ENCODE measurements around the gene MCF2L.

MCF2L gene

GRCh38 chr13:112976526-112976925, 7.5 kb downstream of the MCF2L start:
- H3K36me3 ChIP-seq (replicated peaks in 1 of 2; ENCODE audit: control insufficient read depth in 2 of 2, insufficient read depth in 2 of 2, low read length in 2 of 2): peaks cover 0 to 2% of the 10 kb centered on the region in 2 donors
- H3K4me2 ChIP-seq (ENCODE audit: insufficient read depth, low read length, poor library complexity, severe bottlenecking): no peak overlapping the region
- WGBS, 2 donors (ENCODE audit: extremely low coverage in 2 of 2, insufficient read length in 2 of 2, insufficient replicate concordance in 1 of 2): no CpG with 5 or more reads among the region's 20 CpGs
- H3K4ac ChIP-seq (ENCODE audit: low read length): no peak overlapping the region
- no peak overlapping the region for H3K23ac ChIP-seq (ENCODE audit: low read depth, low read length, poor library complexity)
- peak overlapping the region; percentile 92 for H3K14ac ChIP-seq (ENCODE audit: low read length)
- H2AFZ ChIP-seq (ENCODE audit: low read length): no peak overlapping the region
- peak overlapping the region; percentile 46 for H2BK5ac ChIP-seq (ENCODE audit: low read length)
- H3K9me3 ChIP-seq (replicated peaks in 1 of 2; ENCODE audit: control insufficient read depth in 2 of 2, insufficient read depth in 1 of 2, low read depth in 1 of 2, low read length in 2 of 2): peaks cover 0 to 10% of the 10 kb centered on the region in 2 donors
- peak overlapping the region; percentile 95 for H2AK5ac ChIP-seq (ENCODE audit: low read depth, low read length)
- H3K4me3 ChIP-seq (ENCODE audit: low read length in 2 of 2): peak overlapping the region in 1 of 2 donors; percentile 25
- H2BK15ac ChIP-seq (ENCODE audit: low read length): peak overlapping the region; percentile 44
- no peak overlapping the region for H4K8ac ChIP-seq (ENCODE audit: low read depth, low read length)
- H3K18ac ChIP-seq (ENCODE audit: low read length): peak overlapping the region; percentile 45
- H3K27me3 ChIP-seq (ENCODE audit: control insufficient read depth in 3 of 3, insufficient read depth in 3 of 3, low read depth in 1 of 3, low read length in 3 of 3): no peaks in the 10 kb centered on the region
- DNase-seq (ENCODE audit: low spot score): no peak
- no peak overlapping the region for H2BK120ac ChIP-seq (ENCODE audit: low read depth, low read length)
- H3K27ac ChIP-seq (replicated peaks; ENCODE audit: low read length): no peak overlapping the region
- H3K9ac ChIP-seq (ENCODE audit: low read depth, low read length, poor library complexity): no peak overlapping the region
- peaks cover 7% of the 10 kb centered on the region for H3K79me1 ChIP-seq (ENCODE audit: low read depth, low read length)
- H4K91ac ChIP-seq (ENCODE audit: low read depth, low read length, poor library complexity): no peak overlapping the region
- peaks cover 10 to 13% of the 10 kb centered on the region in 2 donors for H3K4me1 ChIP-seq (ENCODE audit: control insufficient read depth in 2 of 2, insufficient read depth in 1 of 2, low read depth in 1 of 2, low read length in 2 of 2)
- H2BK12ac ChIP-seq (ENCODE audit: low read length): peak overlapping the region; percentile 8

GRCh38 chr13:112977091-112977490, 8.1 kb downstream of the MCF2L start:
- Histone ChIP-seq H2AFZ (ENCODE audit: low read length) (no peak overlapping the region), H4K8ac (ENCODE audit: low read depth, low read length) (no peak overlapping the region), H4K91ac (ENCODE audit: low read depth, low read length, poor library complexity) (no peak overlapping the region), H3K4ac (ENCODE audit: low read length) (no peak overlapping the region), H3K14ac (ENCODE audit: low read length) (no peak overlapping the region), H2BK5ac (ENCODE audit: low read length) (no peak overlapping the region), H3K9me3 (replicated peaks in 1 of 2; ENCODE audit: control insufficient read depth in 2 of 2, insufficient read depth in 1 of 2, low read depth in 1 of 2, low read length in 2 of 2) (peaks cover 0 to 4% of the 10 kb centered on the region in 2 donors), H3K18ac (ENCODE audit: low read length) (no peak overlapping the region), H3K36me3 (replicated peaks in 1 of 2; ENCODE audit: control insufficient read depth in 2 of 2, insufficient read depth in 2 of 2, low read length in 2 of 2) (peaks cover 0 to 2% of the 10 kb centered on the region in 2 donors), H2BK12ac (ENCODE audit: low read length) (no peak overlapping the region), H3K27ac (replicated peaks; ENCODE audit: low read length) (no peak overlapping the region), H3K4me2 (ENCODE audit: insufficient read depth, low read length, poor library complexity, severe bottlenecking) (no peak overlapping the region), H3K79me1 (ENCODE audit: low read depth, low read length) (peaks cover 10% of the 10 kb centered on the region), H3K23ac (ENCODE audit: low read depth, low read length, poor library complexity) (no peak overlapping the region), H2BK15ac (ENCODE audit: low read length) (no peak overlapping the region), H2AK5ac (ENCODE audit: low read depth, low read length) (no peak overlapping the region), H3K27me3 (ENCODE audit: control insufficient read depth in 3 of 3, insufficient read depth in 3 of 3, low read depth in 1 of 3, low read length in 3 of 3) (no peaks in the 10 kb centered on the region), H3K9ac (ENCODE audit: low read depth, low read length, poor library complexity) (no peak overlapping the region), H3K4me1 (ENCODE audit: control insufficient read depth in 2 of 2, insufficient read depth in 1 of 2, low read depth in 1 of 2, low read length in 2 of 2) (peaks cover 10 to 14% of the 10 kb centered on the region in 2 donors), H2BK120ac (ENCODE audit: low read depth, low read length) (no peak overlapping the region), H3K4me3 (ENCODE audit: low read length in 2 of 2) (no peak overlapping the region)
- no peak for DNase-seq (ENCODE audit: low spot score)
- no CpG with 5 or more reads among the region's 11 CpGs for WGBS, 2 donors (ENCODE audit: extremely low coverage in 2 of 2, insufficient read length in 2 of 2, insufficient replicate concordance in 1 of 2)

- peaks cover 14% of the 10 kb centered on the region for H3K79me1 ChIP-seq (ENCODE audit: low read depth, low read length)
- H2BK5ac ChIP-seq (ENCODE audit: low read length): no peak overlapping the region
- peak overlapping the region; percentile 27 for H3K18ac ChIP-seq (ENCODE audit: low read length)
- no peak for DNase-seq (ENCODE audit: low spot score)
- no peak overlapping the region for H4K91ac ChIP-seq (ENCODE audit: low read depth, low read length, poor library complexity)
- H3K36me3 ChIP-seq (replicated peaks in 1 of 2; ENCODE audit: control insufficient read depth in 2 of 2, insufficient read depth in 2 of 2, low read length in 2 of 2): peaks cover 0 to 2% of the 10 kb centered on the region in 2 donors
- H3K4me2 ChIP-seq (ENCODE audit: insufficient read depth, low read length, poor library complexity, severe bottlenecking): no peak overlapping the region
- H2AFZ ChIP-seq (ENCODE audit: low read length): no peak overlapping the region
- H2BK15ac ChIP-seq (ENCODE audit: low read length): no peak overlapping the region
- WGBS, 2 donors (ENCODE audit: extremely low coverage in 2 of 2, insufficient read length in 2 of 2, insufficient replicate concordance in 1 of 2): no CpG with 5 or more reads among the region's 10 CpGs
- no peak overlapping the region for H2BK12ac ChIP-seq (ENCODE audit: low read length)
- H3K4me1 ChIP-seq (ENCODE audit: control insufficient read depth in 2 of 2, insufficient read depth in 1 of 2, low read depth in 1 of 2, low read length in 2 of 2): peaks cover 10 to 18% of the 10 kb centered on the region in 2 donors
- H3K4ac ChIP-seq (ENCODE audit: low read length): no peak overlapping the region
- H3K27me3 ChIP-seq (ENCODE audit: control insufficient read depth in 3 of 3, insufficient read depth in 3 of 3, low read depth in 1 of 3, low read length in 3 of 3): no peaks in the 10 kb centered on the region
- H3K27ac ChIP-seq (replicated peaks; ENCODE audit: low read length): no peak overlapping the region
- H3K23ac ChIP-seq (ENCODE audit: low read depth, low read length, poor library complexity): no peak overlapping the region
- no peak overlapping the region for H2BK120ac ChIP-seq (ENCODE audit: low read depth, low read length)
- H3K4me3 ChIP-seq (ENCODE audit: low read length in 2 of 2): no peak overlapping the region
- H3K14ac ChIP-seq (ENCODE audit: low read length): no peak overlapping the region
- no peak overlapping the region for H3K9ac ChIP-seq (ENCODE audit: low read depth, low read length, poor library complexity)
- peaks cover under 1% of the 10 kb centered on the region in 2 donors for H3K9me3 ChIP-seq (replicated peaks in 1 of 2; ENCODE audit: control insufficient read depth in 2 of 2, insufficient read depth in 1 of 2, low read depth in 1 of 2, low read length in 2 of 2)
- no peak overlapping the region for H4K8ac ChIP-seq (ENCODE audit: low read depth, low read length)
- no peak overlapping the region for H2AK5ac ChIP-seq (ENCODE audit: low read depth, low read length)
These were observed 8.5 kb downstream of the MCF2L start for GRCh38 chr13:112977525-112977924.

- Histone ChIP-seq H3K27me3 (ENCODE audit: control insufficient read depth in 3 of 3, insufficient read depth in 3 of 3, low read depth in 1 of 3, low read length in 3 of 3) (no peaks in the 10 kb centered on the region), H4K91ac (ENCODE audit: low read depth, low read length, poor library complexity) (peak overlapping the region; percentile 8), H3K9ac (ENCODE audit: low read depth, low read length, poor library complexity) (peak overlapping the region; percentile 45), H3K79me1 (ENCODE audit: low read depth, low read length) (peaks cover 19% of the 10 kb centered on the region), H2AK5ac (ENCODE audit: low read depth, low read length) (peak overlapping the region; percentile 83), H3K9me3 (replicated peaks in 1 of 2; ENCODE audit: control insufficient read depth in 2 of 2, insufficient read depth in 1 of 2, low read depth in 1 of 2, low read length in 2 of 2) (peaks cover 0 to 1% of the 10 kb centered on the region in 2 donors), H3K36me3 (replicated peaks in 1 of 2; ENCODE audit: control insufficient read depth in 2 of 2, insufficient read depth in 2 of 2, low read length in 2 of 2) (peaks cover 0 to 2% of the 10 kb centered on the region in 2 donors), H3K27ac (replicated peaks; ENCODE audit: low read length) (no peak overlapping the region), H3K23ac (ENCODE audit: low read depth, low read length, poor library complexity) (peak overlapping the region; percentile 83), H3K4me1 (ENCODE audit: control insufficient read depth in 2 of 2, insufficient read depth in 1 of 2, low read depth in 1 of 2, low read length in 2 of 2) (peaks cover 10 to 27% of the 10 kb centered on the region in 2 donors), H3K14ac (ENCODE audit: low read length) (no peak overlapping the region), H3K4ac (ENCODE audit: low read length) (no peak overlapping the region), H2BK120ac (ENCODE audit: low read depth, low read length) (no peak overlapping the region), H2BK12ac (ENCODE audit: low read length) (no peak overlapping the region), H3K4me2 (ENCODE audit: insufficient read depth, low read length, poor library complexity, severe bottlenecking) (no peak overlapping the region), H3K4me3 (ENCODE audit: low read length in 2 of 2) (no peak overlapping the region), H2AFZ (ENCODE audit: low read length) (no peak overlapping the region), H3K18ac (ENCODE audit: low read length) (peak overlapping the region; percentile 42), H4K8ac (ENCODE audit: low read depth, low read length) (no peak overlapping the region), H2BK5ac (ENCODE audit: low read length) (no peak overlapping the region), H2BK15ac (ENCODE audit: low read length) (no peak overlapping the region)
- DNase-seq (ENCODE audit: low spot score): no peak
- no CpG with 5 or more reads among the region's 25 CpGs for WGBS, 2 donors (ENCODE audit: extremely low coverage in 2 of 2, insufficient read length in 2 of 2, insufficient replicate concordance in 1 of 2)
These were observed 9.8 kb downstream of the MCF2L start for GRCh38 chr13:112978561-112979405.

All from neuronal stem cell (in vitro differentiated cells).